MM.1S (cell line): ENCODE results near the gene TMPRSS7.
"Not testable (repeated sequence)": the region's sequence is repeated elsewhere in the genome, so short reads cannot be mapped to it uniquely, and the experiment has no call there.

Source experiments
- DNase-seq: peaks from one replicate; pipeline ENCODE4 v3.0.0-alpha.2; 2015
- H2AFZ ChIP-seq: fragments of 300-600 bp; sonication (generic); 2 replicates; pipeline ENCODE4 v1.6.0; 2016; ENCODE audit warnings: antibody characterized with exemption, low read length
- H3F3A ChIP-seq: fragments of 300-600 bp; sonication (generic); 2 replicates; pipeline ENCODE4 v1.6.1; 2016; ENCODE audit warnings: mild to moderate bottlenecking, antibody characterized with exemption, low read length, moderate library complexity, mixed read lengths; ENCODE audit not compliant: insufficient read depth
- H3K27ac ChIP-seq: fragments of 300-600 bp; sonication (generic); 2 replicates; pipeline ENCODE4 v1.5.1; 2016; ENCODE audit warnings: mild to moderate bottlenecking, low read length
- H3K27me3 ChIP-seq: fragments of 300-600 bp; sonication (generic); replicated peaks from 2 replicates; pipeline ENCODE4 v1.6.0; 2016; ENCODE audit warnings: low read length; ENCODE audit not compliant: insufficient read depth
- H3K36me3 ChIP-seq: fragments of 300-600 bp; sonication (generic); replicated peaks from 2 replicates; pipeline ENCODE4 v1.6.1; 2016; ENCODE audit warnings: mild to moderate bottlenecking, low read length, mixed read lengths; ENCODE audit not compliant: insufficient read depth
- H3K4me1 ChIP-seq: fragments of 300-600 bp; sonication (generic); 2 replicates; pipeline ENCODE4 v1.6.1; 2016; ENCODE audit warnings: low read length, mixed read lengths
- H3K4me2 ChIP-seq: fragments of 300-600 bp; sonication (generic); 2 replicates; pipeline ENCODE4 v1.6.0; 2016; ENCODE audit warnings: low read depth, low read length
- H3K4me3 ChIP-seq: fragments of 300-600 bp; sonication (generic); 2 replicates; pipeline ENCODE4 v1.5.1; 2016; ENCODE audit warnings: low read length, mixed read lengths
- H3K79me2 ChIP-seq: fragments of 300-600 bp; sonication (generic); 2 replicates; pipeline ENCODE4 v1.6.1; 2016; ENCODE audit warnings: mixed run types, low read length, mixed read lengths
- H3K9ac ChIP-seq: fragments of 300-600 bp; sonication (generic); 2 replicates; pipeline ENCODE4 v1.6.1; 2016; ENCODE audit warnings: low read length, mixed read lengths
- H3K9me2 ChIP-seq: fragments of 300-600 bp; sonication (generic); replicated peaks from 2 replicates; pipeline ENCODE4 v1.6.1; 2016; ENCODE audit warnings: mild to moderate bottlenecking, low read length, mixed read lengths; ENCODE audit not compliant: insufficient read depth
- H3K9me3 ChIP-seq: fragments of 300-600 bp; sonication (generic); replicated peaks from 2 replicates; pipeline ENCODE4 v1.6.1; 2016; ENCODE audit warnings: mild to moderate bottlenecking, low read length, mixed read lengths; ENCODE audit not compliant: insufficient read depth
- H4K20me1 ChIP-seq: fragments of 300-600 bp; sonication (generic); 2 replicates; pipeline ENCODE4 v1.6.1; 2016; ENCODE audit warnings: mild to moderate bottlenecking, low read length, moderate library complexity, mixed read lengths; ENCODE audit not compliant: insufficient read depth
- EZH2 ChIP-seq: fragments of 300-600 bp; sonication (generic); optimal IDR thresholded peaks from 2 replicates; pipeline ENCODE3; 2017; ENCODE audit warnings: low read depth, mild to moderate bottlenecking, antibody characterized with exemption, low read length, mixed read lengths
- EZH2phosphoT487 ChIP-seq: fragments of 300-600 bp; sonication (generic); IDR thresholded peaks from 2 replicates; pipeline ENCODE4 v1.6.1; 2018; ENCODE audit warnings: antibody characterized with exemption, low read length
- TF ChIP-seq, protein P1 (sequence below): fragments of 300-600 bp; sonication (generic); IDR thresholded peaks from 2 replicates; pipeline ENCODE4 v1.5.1; 2016; ENCODE audit warnings: antibody characterized with exemption, low read length, mixed read lengths

TMPRSS7 gene

DNA sequence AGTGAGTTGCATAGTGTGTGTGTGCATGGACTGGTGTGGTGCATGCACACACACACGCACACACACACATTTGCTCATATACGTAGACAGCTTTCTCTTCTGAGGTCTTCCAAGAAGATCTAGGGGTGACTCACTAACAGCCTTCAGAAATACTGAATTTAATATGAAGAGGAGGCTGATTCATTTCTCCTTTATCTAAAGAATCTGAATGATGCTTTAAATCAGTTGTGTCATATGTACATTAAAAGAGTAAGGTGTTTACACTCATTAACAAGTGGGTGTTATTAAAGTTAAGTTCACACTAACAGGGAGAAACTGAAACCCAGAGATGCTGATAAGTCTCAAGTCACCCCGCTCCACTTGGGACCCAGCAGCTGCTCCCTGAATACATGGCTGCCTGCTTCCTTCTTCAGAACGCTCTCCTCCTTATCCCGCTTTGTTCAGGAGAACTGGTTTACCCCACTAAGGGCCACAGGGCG, 22.0 kb downstream of the TMPRSS7 start:
- Histone ChIP-seq H3K9me2 (no peaks in the 10 kb centered on the region), H3K4me2 (no peak overlapping the region), H3K27ac (no peak overlapping the region), H2AFZ (no peak overlapping the region), H3F3A (no peaks in the 10 kb centered on the region), H3K4me3 (no peak overlapping the region), H3K9me3 (no peaks in the 10 kb centered on the region), H3K79me2 (no peaks in the 10 kb centered on the region), H3K4me1 (no peaks in the 10 kb centered on the region), H3K9ac (no peak overlapping the region), H3K36me3 (no peaks in the 10 kb centered on the region), H4K20me1 (no peaks in the 10 kb centered on the region), H3K27me3 (no peaks in the 10 kb centered on the region)
- no peak for TF ChIP-seq EZH2
- TF ChIP-seq, protein P1, sequence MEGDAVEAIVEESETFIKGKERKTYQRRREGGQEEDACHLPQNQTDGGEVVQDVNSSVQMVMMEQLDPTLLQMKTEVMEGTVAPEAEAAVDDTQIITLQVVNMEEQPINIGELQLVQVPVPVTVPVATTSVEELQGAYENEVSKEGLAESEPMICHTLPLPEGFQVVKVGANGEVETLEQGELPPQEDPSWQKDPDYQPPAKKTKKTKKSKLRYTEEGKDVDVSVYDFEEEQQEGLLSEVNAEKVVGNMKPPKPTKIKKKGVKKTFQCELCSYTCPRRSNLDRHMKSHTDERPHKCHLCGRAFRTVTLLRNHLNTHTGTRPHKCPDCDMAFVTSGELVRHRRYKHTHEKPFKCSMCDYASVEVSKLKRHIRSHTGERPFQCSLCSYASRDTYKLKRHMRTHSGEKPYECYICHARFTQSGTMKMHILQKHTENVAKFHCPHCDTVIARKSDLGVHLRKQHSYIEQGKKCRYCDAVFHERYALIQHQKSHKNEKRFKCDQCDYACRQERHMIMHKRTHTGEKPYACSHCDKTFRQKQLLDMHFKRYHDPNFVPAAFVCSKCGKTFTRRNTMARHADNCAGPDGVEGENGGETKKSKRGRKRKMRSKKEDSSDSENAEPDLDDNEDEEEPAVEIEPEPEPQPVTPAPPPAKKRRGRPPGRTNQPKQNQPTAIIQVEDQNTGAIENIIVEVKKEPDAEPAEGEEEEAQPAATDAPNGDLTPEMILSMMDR = no peak
- no peak for TF ChIP-seq EZH2phosphoT487
- no peak for DNase-seq

DNA sequence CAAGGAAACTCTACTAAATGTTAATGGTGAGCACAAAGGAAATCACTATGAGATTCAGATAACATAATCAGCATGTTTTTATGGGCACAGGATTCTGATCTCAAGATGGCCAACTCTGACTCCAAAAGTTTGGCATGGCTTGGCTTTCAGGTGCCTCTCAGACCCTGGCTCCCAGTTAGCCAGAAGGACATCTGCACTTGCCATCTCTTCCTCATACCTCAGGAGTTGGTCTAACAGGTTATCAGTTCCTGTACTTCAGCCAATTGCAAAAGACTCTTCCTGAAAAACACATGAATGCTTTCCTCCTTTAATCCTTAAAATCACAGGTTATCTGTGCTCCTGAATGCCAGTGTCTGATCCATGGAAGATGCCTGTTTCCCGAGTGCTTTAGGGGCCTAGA, 25.0 kb downstream of the TMPRSS7 start:
- no peaks in the 10 kb centered on the region for H3K9me2 ChIP-seq
- H3F3A ChIP-seq = no peaks in the 10 kb centered on the region
- H3K27ac ChIP-seq = no peak overlapping the region
- TF ChIP-seq EZH2phosphoT487 (no peak), EZH2 (no peak)
- TF ChIP-seq, protein P1 = no peak
- H3K4me2 ChIP-seq = no peak overlapping the region
- no peak overlapping the region for H3K9ac ChIP-seq
- H3K4me3 ChIP-seq = no peak overlapping the region
- no peaks in the 10 kb centered on the region for H3K36me3 ChIP-seq
- H2AFZ ChIP-seq = no peak overlapping the region
- no peaks in the 10 kb centered on the region for H3K27me3 ChIP-seq
- H3K79me2 ChIP-seq = no peaks in the 10 kb centered on the region
- no peaks in the 10 kb centered on the region for H3K9me3 ChIP-seq
- no peak for DNase-seq
- H4K20me1 ChIP-seq = no peaks in the 10 kb centered on the region
- H3K4me1 ChIP-seq = no peaks in the 10 kb centered on the region

DNA sequence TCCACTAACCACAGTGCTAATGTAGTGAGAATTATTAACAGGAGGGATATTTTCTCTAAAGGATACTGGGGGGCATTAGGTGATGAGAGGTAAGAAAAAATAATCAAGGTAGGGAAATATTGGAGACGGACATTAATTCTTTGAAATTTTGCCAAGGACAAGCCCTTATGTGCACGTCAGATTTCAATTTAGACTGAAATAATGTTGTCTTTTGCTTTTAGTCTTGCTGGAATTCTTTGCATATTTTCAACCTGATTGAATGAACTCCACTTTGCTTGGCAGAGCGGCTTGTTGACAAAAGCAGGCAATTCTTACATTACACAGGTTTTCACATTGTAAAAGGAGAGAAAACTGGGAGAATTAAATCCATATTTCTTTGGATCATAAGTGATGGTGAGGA, 26.6 kb downstream of the TMPRSS7 start:
- no peaks in the 10 kb centered on the region for H3K36me3 ChIP-seq
- no peaks in the 10 kb centered on the region for H3F3A ChIP-seq
- H3K4me1 ChIP-seq = no peaks in the 10 kb centered on the region
- TF ChIP-seq EZH2 (no peak), EZH2phosphoT487 (no peak)
- TF ChIP-seq, protein P1 = no peak
- no peak overlapping the region for H2AFZ ChIP-seq
- no peaks in the 10 kb centered on the region for H3K27me3 ChIP-seq
- no peaks in the 10 kb centered on the region for H3K79me2 ChIP-seq
- H3K9me2 ChIP-seq = no peaks in the 10 kb centered on the region
- DNase-seq = no peak
- no peak overlapping the region for H3K27ac ChIP-seq
- no peak overlapping the region for H3K4me3 ChIP-seq
- H3K9ac ChIP-seq = no peak overlapping the region
- no peak overlapping the region for H3K4me2 ChIP-seq
- no peaks in the 10 kb centered on the region for H4K20me1 ChIP-seq
- no peaks in the 10 kb centered on the region for H3K9me3 ChIP-seq

DNA sequence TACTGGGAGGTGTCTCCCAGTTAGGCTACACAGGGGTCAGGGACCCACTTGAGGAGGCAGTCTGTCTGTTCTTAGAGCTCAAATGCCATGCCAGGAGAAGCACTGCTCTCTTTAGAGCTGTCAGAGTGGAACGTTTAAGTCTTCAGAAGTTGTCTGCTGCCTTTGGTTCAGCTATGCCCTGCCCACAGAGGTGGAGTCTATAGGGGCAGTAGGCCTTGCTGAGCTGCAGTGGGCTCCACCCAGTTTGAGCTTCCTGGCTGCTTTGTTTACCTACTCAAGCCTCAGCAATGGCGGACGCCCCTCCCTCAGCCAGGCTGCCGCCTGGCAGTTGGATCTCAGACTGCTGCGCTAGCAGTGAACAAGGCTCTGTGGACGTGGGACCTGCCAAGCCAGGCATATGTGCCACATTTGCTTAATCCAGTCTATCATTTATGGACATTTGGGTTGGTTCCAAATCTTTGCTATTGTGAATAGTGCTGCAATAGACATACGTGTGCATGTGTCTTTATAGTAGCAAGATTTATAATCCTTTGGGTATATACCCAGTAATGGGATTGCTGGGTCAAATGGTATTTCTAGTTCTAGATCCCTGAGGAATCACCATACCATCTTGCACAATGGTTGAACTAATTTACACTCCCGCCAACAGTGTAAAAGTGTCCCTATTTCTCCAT, 38.0 kb downstream of the TMPRSS7 start:
- not testable (repeated sequence) for H3K27ac ChIP-seq, H3K9me2 ChIP-seq, H3K9ac ChIP-seq, H3K4me2 ChIP-seq, DNase-seq, H3K79me2 ChIP-seq, H3K27me3 ChIP-seq, H3K36me3 ChIP-seq, H2AFZ ChIP-seq, H4K20me1 ChIP-seq, H3K4me3 ChIP-seq, H3K9me3 ChIP-seq
- H3F3A ChIP-seq = peaks cover 23% of the 10 kb centered on the region
- peaks cover 30% of the 10 kb centered on the region for H3K4me1 ChIP-seq
